OCI-M1 (cell line): Measurements from ENCODE around the gene MARCHF7.
"Not testable (repeated sequence)": the region's sequence is repeated elsewhere in the genome, so short reads cannot be mapped to it uniquely, and the experiment has no call there.

Source experiments
- DNase-seq: peaks from one replicate; lab custom pipeline; 2025; lab: John Stamatoyannopoulos, UW

The MARCHF7 gene

GRCh38 chr2:159716857-159717256 is 4.6 kb downstream of the MARCHF7 start:
- no peak for DNase-seq

- no peak for DNase-seq
Observed at GRCh38 chr2:159720676-159721075, 8.4 kb downstream of the MARCHF7 start.

- DNase-seq: no peak
Observed at GRCh38 chr2:159722580-159722979, 10.3 kb downstream of the MARCHF7 start.

GRCh38 chr2:159724795-159725572 is 12.7 kb downstream of the MARCHF7 start:
- not testable (repeated sequence) for DNase-seq

GRCh38 chr2:159725713-159726112 is 13.4 kb downstream of the MARCHF7 start:
- DNase-seq: no peak

- DNase-seq: no peak
Observed at GRCh38 chr2:159728629-159729028, 16.3 kb downstream of the MARCHF7 start.

- no peak for DNase-seq
Observed at GRCh38 chr2:159735648-159736047, 23.3 kb downstream of the MARCHF7 start.

GRCh38 chr2:159736048-159736447 is 23.7 kb downstream of the MARCHF7 start:
- DNase-seq: peak; percentile 21

- DNase-seq: no peak
Observed at GRCh38 chr2:159737292-159737916, 25.1 kb downstream of the MARCHF7 start.

- no peak for DNase-seq
Observed at GRCh38 chr2:159737917-159738296, 25.6 kb downstream of the MARCHF7 start.

- DNase-seq: peak; percentile 27
Observed at GRCh38 chr2:159738509-159739390, 26.4 kb downstream of the MARCHF7 start.

- no peak for DNase-seq
Observed at GRCh38 chr2:159742846-159743245, 30.5 kb downstream of the MARCHF7 start.

- DNase-seq: no peak
Observed at GRCh38 chr2:159744363-159744762, 32.1 kb downstream of the MARCHF7 start.

- not testable (repeated sequence) for DNase-seq
Observed at GRCh38 chr2:159745237-159745636, 32.9 kb downstream of the MARCHF7 start.

GRCh38 chr2:159748089-159748488 is 35.8 kb downstream of the MARCHF7 start:
- no peak for DNase-seq

- no peak for DNase-seq
Observed at GRCh38 chr2:159750873-159751272, 38.6 kb downstream of the MARCHF7 start.

- DNase-seq: no peak
Observed at GRCh38 chr2:159753797-159754196, 41.5 kb downstream of the MARCHF7 start.

- no peak for DNase-seq
Observed at GRCh38 chr2:159755014-159755413, 42.7 kb downstream of the MARCHF7 start.

GRCh38 chr2:159755788-159756187 is 43.5 kb downstream of the MARCHF7 start:
- DNase-seq: no peak

GRCh38 chr2:159758239-159758638 is 45.9 kb downstream of the MARCHF7 start:
- DNase-seq: no peak

GRCh38 chr2:159758686-159759085 is 46.4 kb downstream of the MARCHF7 start:
- no peak for DNase-seq

GRCh38 chr2:159759577-159759976 is 47.3 kb downstream of the MARCHF7 start:
- DNase-seq: no peak

GRCh38 chr2:159760326-159760725 is 48.0 kb downstream of the MARCHF7 start:
- no peak for DNase-seq
